ENCODE measurements around the gene IL32. TPM values are rescaled to one million over a fixed set of nuclear protein-coding genes. Genes with fewer than 3 reads are reported as not detected.

The IL32 gene, protein sequence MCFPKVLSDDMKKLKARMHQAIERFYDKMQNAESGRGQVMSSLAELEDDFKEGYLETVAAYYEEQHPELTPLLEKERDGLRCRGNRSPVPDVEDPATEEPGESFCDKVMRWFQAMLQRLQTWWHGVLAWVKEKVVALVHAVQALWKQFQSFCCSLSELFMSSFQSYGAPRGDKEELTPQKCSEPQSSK
- total RNA-seq, result 100 to 1,000 TPM; 265 to 865 TPM
- long read RNA-seq, transcript IL32-226 (5 exons, 1,014 nt), result minor isoform, 10 of 120 reads
- long read RNA-seq, transcript IL32-211 (7 exons, 1,272 nt), result major isoform, 40 of 120 reads
- long read RNA-seq, transcript IL32-202 (7 exons, 1,105 nt), result minor isoform, 9 of 120 reads
- long read RNA-seq, transcript IL32-212 (6 exons, 1,198 nt), result minor isoform, 14 of 120 reads
- long read RNA-seq, partial matches to known transcripts, result 3 of 120 reads
- long read RNA-seq, other reads (novel, unspliced or antisense), result 13 of 120 reads

GRCh38 chr16:3065069-3065741 is at the start of gene IL32:
Gene IL32, plus strand, starts transcription at chr16:3065640. Its CDS starts 172 bp downstream, at chr16:3065812.
- DNase-seq (peak; percentile 81 to 92), ATAC-seq (peak; percentile 86)
- intact Hi-C loops (cut with DNase I, micrococcal nuclease), result no loop called here

GRCh38 chr16:3015865-3016521 is 49.4 kb upstream of the IL32 start:
- ATAC-seq (no peak), DNase-seq (no peak)
- intact Hi-C loops (cut with DNase I, micrococcal nuclease), result no loop called here

- ATAC-seq (no peak), DNase-seq (no peak)
- intact Hi-C loops (cut with DNase I, micrococcal nuclease), result no loop called here
Measured at GRCh38 chr16:3017344-3017743, 48.1 kb upstream of the IL32 start.

DNA sequence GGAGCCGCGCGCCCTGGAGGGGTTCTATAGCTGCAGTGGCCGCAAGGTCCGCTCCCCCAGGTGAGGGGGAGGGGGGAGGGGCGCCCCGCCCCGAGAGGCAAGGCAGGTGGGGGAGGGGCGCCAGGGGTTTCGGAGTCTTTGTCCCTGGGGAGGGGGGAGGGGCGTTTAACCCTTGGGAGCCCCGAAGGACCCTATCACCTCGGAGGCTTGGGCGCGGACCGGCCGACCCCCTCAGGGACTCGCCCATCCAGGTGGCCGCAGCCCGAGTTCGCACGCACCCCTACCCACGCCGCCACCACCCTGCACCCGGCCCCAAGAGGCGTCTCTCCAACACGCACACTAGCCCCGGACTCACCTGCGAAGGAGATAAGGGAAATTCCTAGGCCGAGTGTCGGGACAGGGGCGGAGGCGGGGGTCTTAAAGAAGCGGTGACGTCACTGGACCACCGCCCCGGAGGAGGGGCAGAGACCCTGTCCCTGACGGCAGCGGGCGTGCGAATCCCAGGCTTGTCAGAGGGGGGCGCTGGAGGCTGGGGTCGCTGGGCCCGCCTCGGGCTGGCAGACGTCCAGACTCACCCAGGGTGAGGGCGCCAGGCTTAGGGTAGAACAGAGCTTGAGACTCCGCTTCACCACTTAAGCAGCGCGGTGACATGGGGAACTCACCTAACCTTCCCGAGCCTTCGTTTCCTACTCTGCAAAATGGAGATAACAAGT is 47.5 kb upstream of the IL32 start, which contains the start of gene CLDN6:
Gene CLDN6 (minus strand): TSS at position 390 of the 713 bp plus-strand sequence. CDS start 2,162 bp downstream, outside the sequence.
- intact Hi-C loops (cut with DNase I, micrococcal nuclease), result no loop called here
- ATAC-seq (no peak), DNase-seq (peak; percentile 31 to 51)

GRCh38 chr16:3019594-3020246 is 45.7 kb upstream of the IL32 start:
- ATAC-seq (no peak), DNase-seq (no peak)
- intact Hi-C loops (cut with DNase I, micrococcal nuclease), result no loop called here

GRCh38 chr16:3020247-3020603 is 45.2 kb upstream of the IL32 start, which contains the start of gene TNFRSF12A:
Gene TNFRSF12A, plus strand, starts transcription at chr16:3020368. Its CDS starts 30 bp downstream, at chr16:3020398.
- DNase-seq (peak; percentile 68 to 86), ATAC-seq (peak; percentile 53)
- intact Hi-C loops (cut with DNase I, micrococcal nuclease), result no loop called here

DNA sequence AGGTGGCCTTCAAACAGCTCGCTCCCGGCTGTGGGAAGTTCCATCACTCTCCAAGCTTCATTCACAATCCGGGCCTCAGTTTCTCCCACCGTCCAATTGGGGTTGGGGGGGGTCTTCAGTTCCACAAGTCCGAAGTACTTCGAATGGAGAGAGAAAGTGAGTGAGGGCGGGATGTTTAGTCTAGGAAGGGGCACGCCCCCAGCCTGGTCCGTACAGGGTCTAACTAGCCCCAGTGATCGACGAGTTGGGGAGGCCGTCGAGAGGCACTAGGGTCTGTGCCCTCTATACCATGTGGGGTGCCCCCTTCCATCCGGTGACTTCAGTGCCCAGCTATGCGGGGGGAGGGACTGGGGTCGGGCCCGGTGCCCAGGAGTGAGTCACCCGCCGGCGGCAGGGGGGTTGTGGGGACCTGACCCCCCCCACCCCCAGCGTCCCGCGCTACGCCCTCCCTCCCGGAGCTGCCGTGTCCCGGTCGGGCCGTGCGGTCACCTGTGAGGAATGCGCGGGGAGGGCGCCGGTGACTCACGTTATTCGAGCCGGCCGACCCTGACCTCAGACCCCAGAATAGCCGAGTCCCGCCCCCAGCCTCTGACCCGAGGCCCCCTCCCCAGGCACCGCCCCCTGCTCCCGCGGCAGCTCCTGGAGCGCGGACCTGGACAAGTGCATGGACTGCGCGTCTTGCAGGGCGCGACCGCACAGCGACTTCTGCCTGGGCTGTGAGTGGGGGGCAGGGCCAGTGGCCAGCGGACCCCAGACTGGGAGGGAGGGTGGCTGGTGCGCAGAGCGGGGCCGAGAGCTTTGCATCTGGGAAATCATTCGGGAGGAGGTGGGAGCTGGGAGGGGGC is 44.6 kb upstream of the IL32 start:
- peak; percentile 31 for ATAC-seq
- peak; percentile 73 to 82 for DNase-seq
- intact Hi-C loops (cut with DNase I, micrococcal nuclease), result no loop called here

GRCh38 chr16:3021449-3022207 is 43.8 kb upstream of the IL32 start:
- ATAC-seq, result peak; percentile 49
- intact Hi-C loops (cut with DNase I, micrococcal nuclease), result no loop called here

GRCh38 chr16:3022208-3022683 is 43.2 kb upstream of the IL32 start:
- peak; percentile 20 for ATAC-seq
- DNase-seq, result peak; percentile 81 to 89
- intact Hi-C loops (cut with DNase I, micrococcal nuclease), result no loop called here

More at GRCh38 chr16:3021449-3022207, 43.8 kb upstream of the IL32 start:
- peak; percentile 84 to 91 for DNase-seq

DNA sequence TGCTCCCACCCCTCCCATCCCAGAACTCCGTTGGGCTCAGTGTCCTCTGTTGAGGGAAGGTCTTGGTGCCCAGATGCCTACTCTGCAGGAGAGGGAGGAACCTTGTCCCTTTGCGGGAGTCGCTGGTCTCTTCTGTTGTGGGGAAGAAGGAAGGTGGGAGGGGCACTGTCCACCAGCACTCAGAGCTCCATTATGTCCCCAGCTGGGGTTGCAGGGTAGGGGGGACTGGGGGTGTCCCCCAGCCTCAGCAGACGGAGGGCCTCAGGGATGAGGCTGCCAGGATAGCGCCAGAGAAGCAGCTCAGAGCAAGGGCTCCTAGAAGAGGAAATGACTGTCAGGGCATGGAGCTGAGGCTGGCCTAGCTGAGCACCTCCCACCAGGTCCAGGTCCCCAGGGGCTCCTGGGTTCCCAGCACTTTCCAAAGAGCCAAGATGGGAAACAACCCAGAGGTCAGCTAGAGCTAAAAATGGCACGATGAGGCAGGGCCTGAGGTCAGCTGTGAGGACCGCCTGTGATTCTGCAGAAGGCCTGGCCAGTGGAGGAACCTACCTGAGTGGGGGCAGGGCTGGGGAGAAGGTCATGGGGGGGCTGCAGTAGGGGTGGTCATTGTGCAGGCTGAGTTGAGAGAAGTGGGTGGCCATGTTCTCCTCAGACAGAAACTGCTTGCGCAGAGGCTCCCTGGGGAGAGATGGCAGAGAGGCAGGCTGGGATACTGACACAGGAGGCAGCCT is 42.6 kb upstream of the IL32 start:
- intact Hi-C loops (cut with DNase I, micrococcal nuclease), result no loop called here
- no peak for ATAC-seq
- peak; percentile 18 to 41 for DNase-seq

GRCh38 chr16:3023415-3023668 is 42.1 kb upstream of the IL32 start:
- DNase-seq (no peak), ATAC-seq (no peak)
- intact Hi-C loops (cut with DNase I, micrococcal nuclease), result no loop called here

- DNase-seq, result peak; percentile 98 to 99
- ATAC-seq, result peak; percentile 66
- intact Hi-C loops (cut with DNase I, micrococcal nuclease), result no loop called here
Measured at GRCh38 chr16:3023669-3024478, 41.6 kb upstream of the IL32 start, which contains the start of the genes HCFC1R1 and THOC6. Gene HCFC1R1, minus strand, starts transcription at chr16:3023942. Its CDS starts 1 bp downstream, at chr16:3023941. Gene THOC6, plus strand, starts transcription at chr16:3024035. Its CDS starts 292 bp downstream, at chr16:3024327.

GRCh38 chr16:3025032-3026002 is 40.1 kb upstream of the IL32 start:
- ATAC-seq (no peak), DNase-seq (no peak)
- intact Hi-C loops (cut with DNase I, micrococcal nuclease), result no loop called here

GRCh38 chr16:3026003-3026378 is 39.4 kb upstream of the IL32 start:
- no peak for DNase-seq
- no peak for ATAC-seq
- intact Hi-C loops (cut with DNase I, micrococcal nuclease), result no loop called here
